HEK293 (cell line): ENCODE results near the gene CHST15.

Source experiments
- CTCF ChIA-PET: fragments of 350-600 bp; formaldehyde crosslinking; extraction: SDS; loops from one replicate; lab custom pipeline; 2021; ENCODE audit warnings: antibody characterized with exemption; lab: Yijun Ruan, JAX
- POLR2A ChIA-PET: fragments of 300-600 bp; formaldehyde crosslinking; extraction: SDS; loops from one replicate; lab custom pipeline; 2020; ENCODE audit warnings: antibody characterized with exemption, inconsistent platforms; lab: Yijun Ruan, JAX
- H3K27ac ChIP-seq: fragments of 200-500 bp; sonication (Bioruptor generic); 2 replicates; pipeline ENCODE4 v1.5.1; 2014; ENCODE audit warnings: low read depth, low read length, control low read depth, inconsistent platforms; ENCODE audit errors: extremely low read depth
- H3K36me3 ChIP-seq, 2 experiments: fragments of 200-500 bp in 1 of 2; sonication (Bioruptor generic) in 1 of 2; 1 replicate in 1 of 2; 2 replicates in 1 of 2; pipeline ENCODE4 v1.5.1; 2014 to 2017; ENCODE audit warnings: inconsistent platforms in 2 of 2, low read length in 2 of 2; ENCODE audit not compliant: control insufficient read depth in 2 of 2, insufficient read depth in 1 of 2
- H3K4me1 ChIP-seq: fragments of 200-500 bp; sonication (Bioruptor generic); 2 replicates; pipeline ENCODE4 v1.5.1; 2014; ENCODE audit warnings: mild to moderate bottlenecking, low read length, inconsistent platforms; ENCODE audit not compliant: control insufficient read depth, insufficient read depth
- H3K4me3 ChIP-seq: 2 replicates; pipeline ENCODE4 v1.5.1; 2011; ENCODE audit warnings: low read depth, mild to moderate bottlenecking, control low read depth, low read length, moderate library complexity
- H3K9me3 ChIP-seq: fragments of 200-500 bp; sonication (Bioruptor generic); 2 replicates; pipeline ENCODE4 v1.5.1; 2014; ENCODE audit warnings: low read depth, low read length, inconsistent platforms; ENCODE audit not compliant: control insufficient read depth, insufficient read depth
- BCL11B ChIP-seq: fragments of 450-650 bp; formaldehyde crosslinking; IDR thresholded peaks from 2 replicates; pipeline ENCODE4 v1.5.1; 2016; ENCODE audit warnings: low read depth, missing biosample characterization, missing genetic modification characterization
- HOXD13 ChIP-seq: sonication (generic); formaldehyde crosslinking; IDR thresholded peaks from 2 replicates; pipeline ENCODE4 v1.8.0; 2022; ENCODE audit warnings: missing genetic modification reagents, borderline replicate concordance
- SALL2 ChIP-seq: fragments of 450-650 bp; formaldehyde crosslinking; IDR thresholded peaks from 2 replicates; pipeline ENCODE4 v1.5.0; 2017; ENCODE audit warnings: missing biosample characterization, mild to moderate bottlenecking, missing genetic modification characterization, borderline replicate concordance
- ZBTB1 ChIP-seq: fragments of 450-650 bp; formaldehyde crosslinking; IDR thresholded peaks from 2 replicates; pipeline ENCODE4 v1.5.1; 2016; ENCODE audit warnings: missing biosample characterization, missing genetic modification characterization
- ZNF138 ChIP-seq: fragments of 450-650 bp; formaldehyde crosslinking; IDR thresholded peaks from 2 replicates; pipeline ENCODE4 v1.5.1; 2016; ENCODE audit warnings: missing biosample characterization, missing genetic modification characterization, borderline replicate concordance
- ZNF157 ChIP-seq: fragments of 450-650 bp; formaldehyde crosslinking; IDR thresholded peaks from 2 replicates; pipeline ENCODE4 v1.5.1; 2016; ENCODE audit warnings: missing biosample characterization, missing genetic modification characterization
- ZNF174 ChIP-seq: fragments of 450-650 bp; formaldehyde crosslinking; IDR thresholded peaks from 2 replicates; pipeline ENCODE4 v1.5.0; 2017; ENCODE audit warnings: missing biosample characterization, mild to moderate bottlenecking, missing genetic modification characterization
- ZNF2 ChIP-seq: fragments of 450-650 bp; formaldehyde crosslinking; IDR thresholded peaks from 2 replicates; pipeline ENCODE4 v1.5.1; 2016; ENCODE audit warnings: missing biosample characterization, missing genetic modification characterization
- ZNF274 ChIP-seq, 2 experiments: fragments of 200-500 bp in 1 of 2; fragments of 450-650 bp in 1 of 2; sonication (Bioruptor generic) in 1 of 2; formaldehyde crosslinking in 1 of 2; IDR thresholded peaks; 2 replicates each; pipeline versions ENCODE4 v1.5.1 to v1.6.1; 2014 to 2016; ENCODE audit warnings: borderline replicate concordance in 1 of 2, inconsistent platforms in 1 of 2, low read length in 1 of 2, missing biosample characterization in 1 of 2, missing genetic modification characterization in 1 of 2
- ZNF302 ChIP-seq: fragments of 450-650 bp; formaldehyde crosslinking; IDR thresholded peaks from 2 replicates; pipeline ENCODE4 v1.5.1; 2016; ENCODE audit warnings: missing biosample characterization, missing genetic modification characterization, low read depth
- ZNF404 ChIP-seq: fragments of 450-650 bp; formaldehyde crosslinking; IDR thresholded peaks from 2 replicates; pipeline ENCODE4 v1.5.1; 2017; ENCODE audit warnings: missing biosample characterization, missing genetic modification characterization
- ZNF701 ChIP-seq: fragments of 450-650 bp; formaldehyde crosslinking; IDR thresholded peaks from 2 replicates; pipeline ENCODE4 v1.5.1; 2016; ENCODE audit warnings: missing biosample characterization, missing genetic modification characterization
- ZNF76 ChIP-seq: fragments of 450-650 bp; formaldehyde crosslinking; IDR thresholded peaks from 2 replicates; pipeline ENCODE4; 2016; ENCODE audit warnings: low read depth, missing biosample characterization, missing genetic modification characterization, borderline replicate concordance
- TF ChIP-seq, protein P1 (sequence below): fragments of 450-650 bp; formaldehyde crosslinking; IDR thresholded peaks from 2 replicates; pipeline ENCODE4 v1.5.1; 2016; ENCODE audit warnings: missing biosample characterization, missing genetic modification characterization
- TF ChIP-seq, protein P2 (sequence below): fragments of 450-650 bp; formaldehyde crosslinking; IDR thresholded peaks from 2 replicates; pipeline ENCODE4 v1.5.1; 2016; ENCODE audit warnings: missing biosample characterization, missing genetic modification characterization, borderline replicate concordance
- TF ChIP-seq, protein P3 (sequence below): fragments of 450-650 bp; formaldehyde crosslinking; IDR thresholded peaks from 2 replicates; pipeline ENCODE4 v1.5.1; 2016; ENCODE audit warnings: missing biosample characterization, missing genetic modification characterization

CHST15 gene

DNA sequence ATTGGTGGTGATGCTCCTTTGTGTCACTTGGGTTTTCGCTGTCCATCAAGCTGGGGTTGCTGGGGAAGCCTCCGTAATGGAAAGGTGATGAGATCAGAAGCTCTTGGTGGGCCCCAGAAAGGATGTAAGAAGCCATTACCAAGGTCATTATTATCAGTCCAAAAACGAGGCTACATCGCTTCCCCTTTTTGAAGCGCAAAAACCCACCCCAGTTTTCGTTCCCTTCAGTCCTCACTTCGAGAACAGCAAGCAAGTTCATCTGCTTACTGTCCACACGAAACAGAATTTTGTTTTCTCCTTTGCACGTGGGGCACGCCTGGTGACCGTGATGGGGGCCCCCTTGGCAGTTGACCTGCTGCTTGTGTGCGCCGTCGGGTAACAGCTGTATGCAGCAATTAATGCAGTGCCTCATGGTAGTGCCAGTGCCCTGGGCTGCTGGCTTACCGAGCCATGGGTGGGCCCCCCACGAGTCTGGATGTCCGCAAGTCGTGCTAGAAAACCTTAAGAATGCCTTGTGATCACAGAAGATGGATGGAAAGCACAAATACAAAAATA lies 47.5 kb downstream of the CHST15 start:
- peaks cover 0 to 32% of the 10 kb centered on the region in 2 experiments; a peak in 1 of 3 replicates for H3K36me3 ChIP-seq
- no peak overlapping the region for H3K27ac ChIP-seq
- TF ChIP-seq, protein P1, sequence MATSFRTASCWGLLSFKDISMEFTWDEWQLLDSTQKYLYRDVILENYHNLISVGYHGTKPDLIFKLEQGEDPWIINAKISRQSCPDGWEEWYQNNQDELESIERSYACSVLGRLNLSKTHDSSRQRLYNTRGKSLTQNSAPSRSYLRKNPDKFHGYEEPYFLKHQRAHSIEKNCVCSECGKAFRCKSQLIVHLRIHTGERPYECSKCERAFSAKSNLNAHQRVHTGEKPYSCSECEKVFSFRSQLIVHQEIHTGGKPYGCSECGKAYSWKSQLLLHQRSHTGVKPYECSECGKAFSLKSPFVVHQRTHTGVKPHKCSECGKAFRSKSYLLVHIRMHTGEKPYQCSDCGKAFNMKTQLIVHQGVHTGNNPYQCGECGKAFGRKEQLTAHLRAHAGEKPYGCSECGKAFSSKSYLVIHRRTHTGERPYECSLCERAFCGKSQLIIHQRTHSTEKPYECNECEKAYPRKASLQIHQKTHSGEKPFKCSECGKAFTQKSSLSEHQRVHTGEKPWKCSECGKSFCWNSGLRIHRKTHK (tag by site-specific recombination), result peak; percentile 77; the same call in 1 of the 2 replicates
- no peak for TF ChIP-seq ZNF2 (tag by site-specific recombination)
- TF ChIP-seq, all 188 proteins: peak for 1
- H3K9me3 ChIP-seq, result no peaks in the 10 kb centered on the region
- no peak overlapping the region for H3K4me3 ChIP-seq
- POLR2A ChIA-PET, result no interaction called here
- H3K4me1 ChIP-seq, result no peaks in the 10 kb centered on the region
- CTCF ChIA-PET, result no interaction called here

DNA sequence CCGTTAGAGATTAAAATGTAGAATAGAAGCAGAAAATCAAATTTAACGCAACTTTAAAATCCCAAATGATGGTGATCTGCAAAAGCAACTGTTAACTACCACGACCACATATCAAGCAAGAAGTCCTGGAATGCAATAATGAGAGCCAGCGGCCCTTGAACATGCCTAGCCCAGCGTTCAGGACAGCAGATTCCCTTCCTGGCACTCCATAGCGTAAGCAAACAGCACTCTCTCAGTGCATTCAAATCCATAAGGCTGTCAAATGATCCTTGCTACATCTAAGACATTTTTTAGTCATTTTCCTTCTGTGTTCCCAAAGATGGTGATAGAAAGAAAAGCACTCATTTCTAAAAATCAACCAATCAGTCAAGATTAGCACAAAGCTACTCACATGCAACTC lies 48.1 kb downstream of the CHST15 start:
- H3K9me3 ChIP-seq, result no peaks in the 10 kb centered on the region
- ChIA-PET POLR2A (no interaction called here), CTCF (no interaction called here)
- no peaks in the 10 kb centered on the region for H3K4me1 ChIP-seq
- no peak overlapping the region for H3K4me3 ChIP-seq
- no peak overlapping the region for H3K27ac ChIP-seq
- peaks cover 0 to 36% of the 10 kb centered on the region in 2 experiments; a peak in 1 of 3 replicates for H3K36me3 ChIP-seq
- TF ChIP-seq ZNF174 (tag by site-specific recombination) (no peak), ZNF404 (tag by site-specific recombination) (no peak), SALL2 (tag by site-specific recombination) (no peak), ZNF701 (tag by site-specific recombination) (no peak), ZBTB1 (no peak), ZNF138 (tag by site-specific recombination) (no peak), ZNF76 (tag by site-specific recombination) (no peak), ZNF274 (IDR thresholded peaks at IDR 0.05; ENCODE audit: low read length) (no peak), ZNF274 (tag by site-specific recombination; IDR thresholded peaks at IDR 0.05; ENCODE audit: borderline replicate concordance) (no peak), ZNF302 (tag by site-specific recombination) (no peak), HOXD13 (CRISPR knock-in tag) (no peak), ZNF157 (tag by site-specific recombination) (no peak), BCL11B (tag by site-specific recombination) (no peak)
- TF ChIP-seq, protein P2, sequence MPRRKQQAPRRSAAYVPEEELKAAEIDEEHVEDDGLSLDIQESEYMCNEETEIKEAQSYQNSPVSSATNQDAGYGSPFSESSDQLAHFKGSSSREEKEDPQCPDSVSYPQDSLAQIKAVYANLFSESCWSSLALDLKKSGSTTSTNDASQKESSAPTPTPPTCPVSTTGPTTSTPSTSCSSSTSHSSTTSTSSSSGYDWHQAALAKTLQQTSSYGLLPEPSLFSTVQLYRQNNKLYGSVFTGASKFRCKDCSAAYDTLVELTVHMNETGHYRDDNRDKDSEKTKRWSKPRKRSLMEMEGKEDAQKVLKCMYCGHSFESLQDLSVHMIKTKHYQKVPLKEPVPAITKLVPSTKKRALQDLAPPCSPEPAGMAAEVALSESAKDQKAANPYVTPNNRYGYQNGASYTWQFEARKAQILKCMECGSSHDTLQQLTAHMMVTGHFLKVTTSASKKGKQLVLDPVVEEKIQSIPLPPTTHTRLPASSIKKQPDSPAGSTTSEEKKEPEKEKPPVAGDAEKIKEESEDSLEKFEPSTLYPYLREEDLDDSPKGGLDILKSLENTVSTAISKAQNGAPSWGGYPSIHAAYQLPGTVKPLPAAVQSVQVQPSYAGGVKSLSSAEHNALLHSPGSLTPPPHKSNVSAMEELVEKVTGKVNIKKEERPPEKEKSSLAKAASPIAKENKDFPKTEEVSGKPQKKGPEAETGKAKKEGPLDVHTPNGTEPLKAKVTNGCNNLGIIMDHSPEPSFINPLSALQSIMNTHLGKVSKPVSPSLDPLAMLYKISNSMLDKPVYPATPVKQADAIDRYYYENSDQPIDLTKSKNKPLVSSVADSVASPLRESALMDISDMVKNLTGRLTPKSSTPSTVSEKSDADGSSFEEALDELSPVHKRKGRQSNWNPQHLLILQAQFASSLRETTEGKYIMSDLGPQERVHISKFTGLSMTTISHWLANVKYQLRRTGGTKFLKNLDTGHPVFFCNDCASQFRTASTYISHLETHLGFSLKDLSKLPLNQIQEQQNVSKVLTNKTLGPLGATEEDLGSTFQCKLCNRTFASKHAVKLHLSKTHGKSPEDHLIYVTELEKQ (tag by site-specific recombination), result no peak
- TF ChIP-seq, protein P3, sequence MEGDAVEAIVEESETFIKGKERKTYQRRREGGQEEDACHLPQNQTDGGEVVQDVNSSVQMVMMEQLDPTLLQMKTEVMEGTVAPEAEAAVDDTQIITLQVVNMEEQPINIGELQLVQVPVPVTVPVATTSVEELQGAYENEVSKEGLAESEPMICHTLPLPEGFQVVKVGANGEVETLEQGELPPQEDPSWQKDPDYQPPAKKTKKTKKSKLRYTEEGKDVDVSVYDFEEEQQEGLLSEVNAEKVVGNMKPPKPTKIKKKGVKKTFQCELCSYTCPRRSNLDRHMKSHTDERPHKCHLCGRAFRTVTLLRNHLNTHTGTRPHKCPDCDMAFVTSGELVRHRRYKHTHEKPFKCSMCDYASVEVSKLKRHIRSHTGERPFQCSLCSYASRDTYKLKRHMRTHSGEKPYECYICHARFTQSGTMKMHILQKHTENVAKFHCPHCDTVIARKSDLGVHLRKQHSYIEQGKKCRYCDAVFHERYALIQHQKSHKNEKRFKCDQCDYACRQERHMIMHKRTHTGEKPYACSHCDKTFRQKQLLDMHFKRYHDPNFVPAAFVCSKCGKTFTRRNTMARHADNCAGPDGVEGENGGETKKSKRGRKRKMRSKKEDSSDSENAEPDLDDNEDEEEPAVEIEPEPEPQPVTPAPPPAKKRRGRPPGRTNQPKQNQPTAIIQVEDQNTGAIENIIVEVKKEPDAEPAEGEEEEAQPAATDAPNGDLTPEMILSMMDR (tag by site-specific recombination), result no peak
